Measurements from ENCODE around the gene ASZ1.

The ASZ1 gene

GRCh38 chr7:117347962-117348672 lies 79.2 kb downstream of the ASZ1 start:
- H3K4me3 ChIP-seq (ENCODE audit: low read depth, low read length) = no peak overlapping the region
- TF ChIP-seq, protein P1, sequence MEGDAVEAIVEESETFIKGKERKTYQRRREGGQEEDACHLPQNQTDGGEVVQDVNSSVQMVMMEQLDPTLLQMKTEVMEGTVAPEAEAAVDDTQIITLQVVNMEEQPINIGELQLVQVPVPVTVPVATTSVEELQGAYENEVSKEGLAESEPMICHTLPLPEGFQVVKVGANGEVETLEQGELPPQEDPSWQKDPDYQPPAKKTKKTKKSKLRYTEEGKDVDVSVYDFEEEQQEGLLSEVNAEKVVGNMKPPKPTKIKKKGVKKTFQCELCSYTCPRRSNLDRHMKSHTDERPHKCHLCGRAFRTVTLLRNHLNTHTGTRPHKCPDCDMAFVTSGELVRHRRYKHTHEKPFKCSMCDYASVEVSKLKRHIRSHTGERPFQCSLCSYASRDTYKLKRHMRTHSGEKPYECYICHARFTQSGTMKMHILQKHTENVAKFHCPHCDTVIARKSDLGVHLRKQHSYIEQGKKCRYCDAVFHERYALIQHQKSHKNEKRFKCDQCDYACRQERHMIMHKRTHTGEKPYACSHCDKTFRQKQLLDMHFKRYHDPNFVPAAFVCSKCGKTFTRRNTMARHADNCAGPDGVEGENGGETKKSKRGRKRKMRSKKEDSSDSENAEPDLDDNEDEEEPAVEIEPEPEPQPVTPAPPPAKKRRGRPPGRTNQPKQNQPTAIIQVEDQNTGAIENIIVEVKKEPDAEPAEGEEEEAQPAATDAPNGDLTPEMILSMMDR (IDR thresholded peaks at IDR 0.05; ENCODE audit: borderline replicate concordance, insufficient read depth, low read depth, low read length) = no peak

- H3K4me3 ChIP-seq (ENCODE audit: low read depth, low read length) = no peak overlapping the region
- TF ChIP-seq, protein P1 (IDR thresholded peaks at IDR 0.05; ENCODE audit: borderline replicate concordance, insufficient read depth, low read depth, low read length) = no peak
Measured at GRCh38 chr7:117347480-117347879, 79.8 kb downstream of the ASZ1 start.

DNA sequence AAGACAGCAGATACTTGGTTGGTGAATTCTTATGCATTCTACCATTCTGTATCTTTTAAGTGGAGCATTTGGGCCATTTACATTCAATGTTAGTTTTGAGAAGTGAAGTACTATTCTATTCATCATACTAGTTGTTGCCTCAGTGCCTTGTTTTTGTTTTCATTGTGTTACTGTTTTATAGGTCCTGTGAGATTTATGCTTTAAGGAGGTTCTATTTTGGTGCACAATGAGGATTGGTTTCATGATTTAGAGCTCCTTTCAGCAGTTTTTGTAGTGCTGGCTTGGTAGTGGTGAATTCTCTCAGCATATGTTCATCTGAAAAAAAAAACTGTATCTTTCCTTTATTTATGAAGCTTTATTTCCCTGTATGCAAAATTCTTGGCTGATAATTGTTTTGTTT lies 81.1 kb downstream of the ASZ1 start:
- TF ChIP-seq, protein P1 (IDR thresholded peaks at IDR 0.05; ENCODE audit: borderline replicate concordance, insufficient read depth, low read depth, low read length) = no peak
- H3K4me3 ChIP-seq (ENCODE audit: low read depth, low read length) = no peak overlapping the region

GRCh38 chr7:117338020-117338419 lies 89.3 kb downstream of the ASZ1 start:
- TF ChIP-seq, protein P1 (IDR thresholded peaks at IDR 0.05; ENCODE audit: borderline replicate concordance, insufficient read depth, low read depth, low read length) = no peak
- no peak overlapping the region for H3K4me3 ChIP-seq (ENCODE audit: low read depth, low read length)

- TF ChIP-seq, protein P1 (IDR thresholded peaks at IDR 0.05; ENCODE audit: borderline replicate concordance, insufficient read depth, low read depth, low read length) = no peak
- H3K4me3 ChIP-seq (ENCODE audit: low read depth, low read length) = no peak overlapping the region
Measured at GRCh38 chr7:117333168-117333567, 94.1 kb downstream of the ASZ1 start.

DNA sequence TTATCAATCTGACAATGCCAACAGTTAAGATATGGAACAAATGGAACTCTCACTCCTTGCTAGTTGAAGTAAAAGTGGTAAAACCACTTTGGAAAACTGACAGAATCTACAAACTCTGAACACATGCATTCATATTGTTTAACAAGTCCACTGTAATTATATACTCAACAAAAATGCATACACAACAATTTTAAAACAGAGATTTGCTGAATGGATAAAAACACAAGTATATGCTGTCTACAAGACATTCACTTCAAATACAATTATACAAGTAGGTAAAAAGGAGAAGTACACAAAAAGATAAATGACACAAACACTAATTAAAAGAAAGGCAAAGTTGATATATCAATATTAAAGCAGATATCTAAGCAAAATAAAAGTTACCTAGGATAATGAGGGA lies 95.3 kb downstream of the ASZ1 start:
- TF ChIP-seq, protein P1 (IDR thresholded peaks at IDR 0.05; ENCODE audit: borderline replicate concordance, insufficient read depth, low read depth, low read length) = no peak
- no peak overlapping the region for H3K4me3 ChIP-seq (ENCODE audit: low read depth, low read length)

DNA sequence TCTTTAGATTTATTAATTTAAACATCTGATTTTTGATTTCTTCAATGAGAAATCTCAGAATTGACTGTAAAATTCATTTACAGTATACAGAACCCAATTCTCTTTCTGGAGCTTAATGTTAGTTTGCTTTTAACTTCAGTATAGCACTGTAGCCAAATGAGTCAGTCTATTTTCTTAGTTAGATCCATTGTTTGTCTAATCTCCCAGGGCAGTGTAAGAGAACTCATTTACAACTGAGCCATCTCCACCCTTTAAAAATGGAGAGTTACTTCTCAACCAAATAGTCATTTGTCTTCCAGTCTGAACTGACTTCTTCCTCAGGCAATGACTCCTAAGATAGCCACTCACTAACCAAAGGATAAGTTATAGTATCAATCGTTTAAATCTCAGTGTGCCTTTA lies 101.5 kb downstream of the ASZ1 start:
- H3K4me3 ChIP-seq (ENCODE audit: low read depth, low read length) = no peak overlapping the region
- TF ChIP-seq, protein P1 (IDR thresholded peaks at IDR 0.05; ENCODE audit: borderline replicate concordance, insufficient read depth, low read depth, low read length) = no peak
